HG02852 (cell line): ENCODE results near the gene ZSCAN12.
"Not testable (repeated sequence)": the region's sequence is repeated elsewhere in the genome, so short reads cannot be mapped to it uniquely, and the experiment has no call there.

ENCODE experiments used
- ATAC-seq: cut with Tn5 transposase; IDR thresholded peaks from one replicate; pipeline ENCODE4 v1.9.1; 2021; ENCODE audit warnings: mild to moderate bottlenecking, moderate library complexity; ENCODE audit not compliant: unreplicated experiment

ZSCAN12 gene

DNA sequence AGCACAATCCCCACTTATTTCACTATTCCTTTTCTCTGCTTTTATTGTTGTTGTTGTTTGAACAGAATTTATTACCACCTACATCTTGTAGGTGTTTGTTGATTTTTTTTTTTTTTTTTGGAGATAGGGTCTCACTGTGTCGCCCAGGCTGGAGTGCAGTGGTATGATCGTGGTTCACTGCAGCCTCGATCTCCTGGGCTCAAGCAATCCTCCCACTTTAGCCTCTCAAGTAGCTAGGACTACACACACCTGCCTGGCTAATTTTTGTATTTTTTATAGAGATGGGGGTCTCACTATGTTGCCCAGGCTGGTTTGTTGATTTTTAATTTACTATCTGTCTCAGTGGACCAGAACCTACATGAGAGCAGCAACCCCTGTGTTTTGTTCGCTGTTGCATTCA lies 3.6 kb downstream of the ZSCAN12 start:
- ATAC-seq = no peak

GRCh38 chr6:28393912-28394662 lies 5.5 kb downstream of the ZSCAN12 start:
- ATAC-seq = no peak

DNA sequence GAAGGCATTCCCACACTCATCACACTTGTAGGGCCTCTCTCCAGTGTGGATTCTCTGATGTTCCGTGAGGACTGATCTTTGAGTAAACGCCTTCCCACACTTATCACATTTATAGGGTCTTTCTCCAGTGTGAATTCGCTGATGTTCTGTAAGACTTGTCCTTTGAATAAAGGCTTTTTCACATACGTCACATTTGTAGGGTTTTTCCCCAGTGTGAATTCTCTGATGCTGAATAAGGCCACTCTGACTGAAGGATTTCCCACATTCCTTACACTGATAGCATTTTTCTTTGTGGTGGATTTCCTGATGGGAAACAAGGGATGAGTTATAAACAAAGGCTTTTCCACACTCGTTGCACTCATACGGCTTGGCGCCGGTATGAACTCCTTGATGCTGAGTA lies 8.9 kb downstream of the ZSCAN12 start:
- no peak for ATAC-seq

- ATAC-seq = no peak
Measured at GRCh38 chr6:28384143-28384533, 15.4 kb downstream of the ZSCAN12 start.

- ATAC-seq = peak; percentile 94
Measured at GRCh38 chr6:28383235-28384142, 16.1 kb downstream of the ZSCAN12 start.

DNA sequence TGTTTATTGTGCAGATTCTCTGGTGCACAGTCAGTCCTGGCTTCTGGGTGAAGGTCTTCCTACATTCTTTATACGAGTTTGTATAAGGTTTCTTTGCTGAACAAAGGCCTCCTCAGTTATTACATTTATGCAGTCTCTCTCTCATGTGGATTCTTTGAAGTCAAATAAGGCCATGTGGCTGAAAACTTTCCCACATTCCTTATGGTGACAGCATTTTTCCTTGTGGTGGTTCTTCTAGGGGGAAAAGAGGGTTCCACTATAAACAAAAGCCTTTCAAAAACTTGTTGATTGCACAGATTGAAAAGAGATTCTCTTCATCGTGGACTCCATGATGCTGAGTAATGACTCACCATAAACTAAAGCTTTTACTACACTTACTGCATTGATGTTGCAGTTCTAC lies 19.2 kb downstream of the ZSCAN12 start:
- ATAC-seq = no peak

DNA sequence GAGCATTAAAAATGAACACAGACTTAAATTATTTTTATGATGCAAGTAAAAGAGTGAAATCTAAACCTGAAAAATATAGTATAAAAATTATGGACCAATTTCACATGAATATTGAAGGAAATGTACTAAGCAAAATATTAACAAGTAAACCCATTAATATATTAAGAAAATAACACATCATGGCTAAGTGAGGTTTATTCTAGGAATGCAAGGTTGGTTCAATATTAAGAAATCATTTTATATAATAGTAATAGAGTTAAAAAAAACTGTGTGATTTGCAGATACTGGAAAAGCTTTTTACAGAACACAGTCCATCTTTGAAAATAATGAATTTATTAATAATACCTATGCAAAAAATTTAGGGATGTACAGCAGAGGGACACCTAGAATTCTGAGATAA lies 20.9 kb downstream of the ZSCAN12 start:
- ATAC-seq = no peak

GRCh38 chr6:28377879-28378278 lies 21.7 kb downstream of the ZSCAN12 start:
- no peak for ATAC-seq

DNA sequence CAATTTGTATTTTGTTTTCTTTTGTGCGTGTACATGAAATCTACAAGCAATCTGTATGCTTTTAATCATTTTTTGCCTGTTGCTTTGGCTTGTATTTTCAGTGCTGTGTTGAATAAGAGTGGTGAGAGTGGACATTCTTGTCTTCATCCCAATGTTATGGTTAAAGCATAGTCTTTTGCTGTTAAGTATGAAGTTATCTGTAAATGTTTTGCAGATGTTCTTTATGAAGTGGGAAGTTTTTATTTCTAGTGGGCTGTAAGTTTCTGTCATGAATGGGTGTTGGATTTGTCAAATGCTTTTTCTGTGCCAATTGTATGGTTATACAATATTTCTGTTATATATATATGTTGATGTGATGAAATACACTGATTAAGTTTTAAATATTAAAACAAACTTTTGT lies 25.6 kb downstream of the ZSCAN12 start:
- no peak for ATAC-seq

- peak; percentile 73 for ATAC-seq
Measured at GRCh38 chr6:28371706-28372451, 27.7 kb downstream of the ZSCAN12 start.

- ATAC-seq = no peak
Measured at GRCh38 chr6:28371280-28371679, 28.3 kb downstream of the ZSCAN12 start.

- ATAC-seq = no peak
Measured at GRCh38 chr6:28370440-28370839, 29.1 kb downstream of the ZSCAN12 start.

GRCh38 chr6:28369463-28369862 lies 30.1 kb downstream of the ZSCAN12 start:
- no peak for ATAC-seq

DNA sequence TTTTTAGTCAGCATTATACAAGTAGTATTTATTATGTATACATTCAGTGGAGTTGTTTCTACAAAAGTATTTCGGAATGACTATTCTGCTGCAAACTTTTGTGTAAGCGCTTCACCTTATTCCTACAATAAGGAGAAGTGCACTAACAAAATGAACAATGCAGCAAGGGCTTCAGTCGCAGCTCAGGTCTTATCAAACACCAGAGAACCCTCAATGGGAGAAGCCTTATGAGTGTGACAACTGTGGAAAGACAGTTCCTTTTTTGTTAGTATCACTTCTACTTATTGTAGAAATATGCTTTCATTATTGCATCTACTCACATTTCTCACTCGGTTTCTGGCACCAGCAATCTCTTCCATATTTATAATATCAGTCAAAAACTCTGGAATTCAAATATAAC lies 31.0 kb downstream of the ZSCAN12 start:
- peak; percentile 72 for ATAC-seq

DNA sequence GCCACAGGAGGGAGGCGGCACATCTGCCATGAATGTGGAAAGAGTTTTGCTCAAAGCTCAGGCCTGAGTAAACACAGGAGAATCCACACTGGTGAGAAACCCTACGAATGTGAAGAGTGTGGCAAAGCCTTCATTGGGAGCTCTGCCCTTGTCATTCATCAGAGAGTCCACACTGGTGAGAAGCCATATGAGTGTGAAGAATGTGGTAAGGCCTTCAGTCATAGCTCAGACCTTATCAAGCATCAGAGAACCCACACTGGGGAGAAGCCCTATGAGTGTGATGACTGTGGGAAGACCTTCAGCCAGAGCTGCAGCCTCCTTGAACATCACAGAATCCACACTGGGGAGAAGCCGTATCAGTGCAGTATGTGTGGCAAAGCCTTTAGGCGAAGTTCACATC lies 34.0 kb downstream of the ZSCAN12 start:
- ATAC-seq = not testable (repeated sequence)

DNA sequence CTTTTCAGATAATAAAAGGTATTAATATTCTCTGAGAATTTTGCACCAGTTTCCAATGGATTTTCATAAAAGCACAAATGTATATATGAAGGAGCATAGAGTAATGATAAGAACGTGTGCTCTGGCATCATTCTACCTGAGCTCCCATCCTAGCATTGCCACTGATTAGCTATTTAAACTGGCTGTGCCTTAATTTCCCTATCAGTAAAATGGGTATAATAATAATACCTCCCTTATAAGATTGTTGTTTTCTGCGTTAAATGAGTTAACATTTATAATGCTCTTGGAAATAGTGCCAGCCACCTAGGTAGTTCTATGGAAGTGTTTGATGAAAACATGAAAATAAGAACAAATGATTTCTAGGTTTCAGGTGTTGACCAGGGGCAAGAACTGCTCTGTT lies 38.6 kb downstream of the ZSCAN12 start:
- no peak for ATAC-seq

DNA sequence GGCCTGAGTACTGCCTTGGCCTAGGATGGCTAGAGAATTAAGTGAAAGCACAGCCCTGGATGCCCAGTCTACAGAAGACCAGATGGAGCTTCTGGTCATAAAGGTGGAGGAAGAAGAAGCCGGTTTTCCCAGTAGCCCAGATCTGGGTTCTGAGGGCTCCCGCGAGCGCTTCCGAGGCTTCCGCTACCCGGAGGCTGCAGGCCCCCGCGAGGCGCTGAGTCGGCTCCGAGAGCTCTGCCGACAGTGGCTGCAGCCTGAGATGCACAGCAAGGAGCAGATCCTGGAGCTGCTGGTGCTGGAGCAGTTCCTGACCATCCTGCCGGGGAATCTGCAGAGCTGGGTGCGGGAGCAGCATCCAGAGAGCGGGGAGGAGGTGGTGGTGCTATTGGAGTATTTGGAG lies 40.0 kb downstream of the ZSCAN12 start:
- not testable (repeated sequence) for ATAC-seq

- ATAC-seq = no peak
Measured at GRCh38 chr6:28357036-28357435, 42.5 kb downstream of the ZSCAN12 start.

- no peak for ATAC-seq
Measured at GRCh38 chr6:28356666-28357020, 42.9 kb downstream of the ZSCAN12 start.

- ATAC-seq = peak; percentile 61
Measured at GRCh38 chr6:28355743-28356665, 43.5 kb downstream of the ZSCAN12 start.
